ENCODE measurements around the gene SIAH1.
A peak's percentile ranks its signal among the peaks of the same experiment; 100 is the strongest.

Gene SIAH1

GRCh38 chr16:48385253-48386150 lies at the start of gene SIAH1:
Gene SIAH1 (minus strand): TSS chr16:48385413. CDS start chr16:48362428, 22,985 bp downstream.
- peak within 1 kb of the TSS; percentile 94 for H3K27ac ChIP-seq
- TF ChIP-seq CTCF (IDR thresholded peaks at IDR 0.05) (no peak), ZFX (IDR thresholded peaks at IDR 0.05; ENCODE audit: borderline replicate concordance) (no peak)

GRCh38 chr16:48434653-48435317 lies 49.6 kb upstream of the SIAH1 start:
- TF ChIP-seq CTCF (IDR thresholded peaks at IDR 0.05) (no peak), ZFX (IDR thresholded peaks at IDR 0.05; ENCODE audit: borderline replicate concordance) (no peak)
- H3K27ac ChIP-seq: no peak overlapping the region

GRCh38 chr16:48433850-48434530 lies 48.8 kb upstream of the SIAH1 start:
- TF ChIP-seq CTCF (IDR thresholded peaks at IDR 0.05) (no peak), ZFX (IDR thresholded peaks at IDR 0.05; ENCODE audit: borderline replicate concordance) (no peak)
- H3K27ac ChIP-seq: no peak overlapping the region

GRCh38 chr16:48433116-48433849 lies 48.1 kb upstream of the SIAH1 start:
- H3K27ac ChIP-seq: no peak overlapping the region
- TF ChIP-seq ZFX (IDR thresholded peaks at IDR 0.05; ENCODE audit: borderline replicate concordance) (no peak), CTCF (IDR thresholded peaks at IDR 0.05) (no peak)

GRCh38 chr16:48432136-48432535 lies 46.9 kb upstream of the SIAH1 start:
- no peak overlapping the region for H3K27ac ChIP-seq
- TF ChIP-seq ZFX (IDR thresholded peaks at IDR 0.05; ENCODE audit: borderline replicate concordance) (no peak), CTCF (IDR thresholded peaks at IDR 0.05) (no peak)

- no peak for TF ChIP-seq CTCF (IDR thresholded peaks at IDR 0.05)
- TF ChIP-seq ZFX (IDR thresholded peaks at IDR 0.05; ENCODE audit: borderline replicate concordance): no peak
- no peak overlapping the region for H3K27ac ChIP-seq
Measured at GRCh38 chr16:48430890-48431289, 45.7 kb upstream of the SIAH1 start.
